ENCODE results near the gene MSANTD7.

- TF ChIP-seq, protein P1, sequence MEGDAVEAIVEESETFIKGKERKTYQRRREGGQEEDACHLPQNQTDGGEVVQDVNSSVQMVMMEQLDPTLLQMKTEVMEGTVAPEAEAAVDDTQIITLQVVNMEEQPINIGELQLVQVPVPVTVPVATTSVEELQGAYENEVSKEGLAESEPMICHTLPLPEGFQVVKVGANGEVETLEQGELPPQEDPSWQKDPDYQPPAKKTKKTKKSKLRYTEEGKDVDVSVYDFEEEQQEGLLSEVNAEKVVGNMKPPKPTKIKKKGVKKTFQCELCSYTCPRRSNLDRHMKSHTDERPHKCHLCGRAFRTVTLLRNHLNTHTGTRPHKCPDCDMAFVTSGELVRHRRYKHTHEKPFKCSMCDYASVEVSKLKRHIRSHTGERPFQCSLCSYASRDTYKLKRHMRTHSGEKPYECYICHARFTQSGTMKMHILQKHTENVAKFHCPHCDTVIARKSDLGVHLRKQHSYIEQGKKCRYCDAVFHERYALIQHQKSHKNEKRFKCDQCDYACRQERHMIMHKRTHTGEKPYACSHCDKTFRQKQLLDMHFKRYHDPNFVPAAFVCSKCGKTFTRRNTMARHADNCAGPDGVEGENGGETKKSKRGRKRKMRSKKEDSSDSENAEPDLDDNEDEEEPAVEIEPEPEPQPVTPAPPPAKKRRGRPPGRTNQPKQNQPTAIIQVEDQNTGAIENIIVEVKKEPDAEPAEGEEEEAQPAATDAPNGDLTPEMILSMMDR (conservative IDR thresholded peaks at IDR 0.05): no peak
- TF ChIP-seq ZFX (IDR thresholded peaks at IDR 0.05): no peak
Measured at GRCh38 chr10:14823966-14824365, 14.1 kb upstream of the MSANTD7 start.
